GM18951 (cell line): ENCODE results near the gene CRADD.
"Not testable (repeated sequence)": the region's sequence is repeated elsewhere in the genome, so short reads cannot be mapped to it uniquely, and the experiment has no call there.

Source experiments
- POLR2A ChIP-seq: IDR thresholded peaks from 4 replicates; pipeline ENCODE4 v1.6.1; 2011; ENCODE audit warnings: mild to moderate bottlenecking; ENCODE audit not compliant: insufficient read length, insufficient read depth; ENCODE audit errors: extremely low read depth
- in situ Hi-C: fragments of 300-500 bp; cut with MboI; formaldehyde crosslinking; loops from one replicate; pipeline ENCODE4 v1.12.0; 2022; ENCODE audit warnings: low sequenced_read_pairs, mixed read lengths, inconsistent platforms; ENCODE audit not compliant: unreplicated experiment

The CRADD gene

GRCh38 chr12:93922583-93923006, 245.4 kb downstream of the CRADD start:
- in situ Hi-C loops, result no loop called here
- no peak for TF ChIP-seq POLR2A

GRCh38 chr12:93924367-93924766, 247.2 kb downstream of the CRADD start:
- no peak for TF ChIP-seq POLR2A
- in situ Hi-C loops, result no loop called here

- in situ Hi-C loops, result no loop called here
- TF ChIP-seq POLR2A, result no peak
Observed at GRCh38 chr12:93925585-93926205, 248.5 kb downstream of the CRADD start.

GRCh38 chr12:93926237-93926636, 249.1 kb downstream of the CRADD start:
- no peak for TF ChIP-seq POLR2A
- in situ Hi-C loops, result no loop called here

- in situ Hi-C loops, result not testable (repeated sequence)
Observed at GRCh38 chr12:93929081-93929480, 251.9 kb downstream of the CRADD start.

GRCh38 chr12:93937812-93938211, 260.6 kb downstream of the CRADD start:
- in situ Hi-C loops, result no loop called here
- TF ChIP-seq POLR2A, result no peak

- TF ChIP-seq POLR2A, result no peak
- in situ Hi-C loops, result no loop called here
Observed at GRCh38 chr12:93938317-93938716, 261.1 kb downstream of the CRADD start.

- no peak for TF ChIP-seq POLR2A
- in situ Hi-C loops, result no loop called here
Observed at GRCh38 chr12:93938931-93939330, 261.8 kb downstream of the CRADD start.

- no peak for TF ChIP-seq POLR2A
- in situ Hi-C loops, result no loop called here
Observed at GRCh38 chr12:93939641-93940325, 262.6 kb downstream of the CRADD start.

GRCh38 chr12:93943780-93944179, 266.6 kb downstream of the CRADD start:
- in situ Hi-C loops, result no loop called here

GRCh38 chr12:93944201-93944600, 267.0 kb downstream of the CRADD start:
- TF ChIP-seq POLR2A, result no peak
- in situ Hi-C loops, result no loop called here

More at GRCh38 chr12:93943780-93944179, 266.6 kb downstream of the CRADD start:
- no peak for TF ChIP-seq POLR2A
